OCI-LY1 (cell line): Measurements from ENCODE around the gene MFNG.

Source experiments
- H2AFZ ChIP-seq: fragments of 200-600 bp; sonication (generic), shearing (Covaris generic); 2 replicates; pipeline ENCODE4 v1.6.0; 2014; ENCODE audit warnings: antibody characterized with exemption, mild to moderate bottlenecking, low read length
- H3F3A ChIP-seq: fragments of 200-600 bp; sonication (generic), shearing (Covaris generic); 2 replicates; pipeline ENCODE4 v1.6.0; 2014; ENCODE audit warnings: mild to moderate bottlenecking, antibody characterized with exemption, low read length, moderate library complexity; ENCODE audit not compliant: insufficient read depth
- H3K27ac ChIP-seq: fragments of 200-600 bp; sonication (generic); 2 replicates; pipeline ENCODE4 v1.5.1; 2014; ENCODE audit warnings: low read length, mixed run types, mild to moderate bottlenecking, low read depth; ENCODE audit not compliant: poor library complexity, severe bottlenecking
- H3K27me3 ChIP-seq: fragments of 200-600 bp; sonication (generic); 2 replicates; pipeline ENCODE4 v1.6.0; 2014; ENCODE audit warnings: antibody characterized with exemption, mild to moderate bottlenecking, low read length, moderate library complexity; ENCODE audit not compliant: insufficient read depth
- H3K36me3 ChIP-seq: fragments of 200-600 bp; sonication (generic); 2 replicates; pipeline ENCODE4 v1.6.1; 2014; ENCODE audit warnings: mild to moderate bottlenecking, antibody characterized with exemption, low read length, moderate library complexity, mixed read lengths; ENCODE audit not compliant: insufficient read depth
- H3K4me1 ChIP-seq: fragments of 200-600 bp; sonication (generic); 2 replicates; pipeline ENCODE4 v1.5.1; 2014; ENCODE audit warnings: mild to moderate bottlenecking, low read length, moderate library complexity; ENCODE audit not compliant: insufficient read depth, severe bottlenecking
- H3K4me2 ChIP-seq: fragments of 200-600 bp; sonication (generic), shearing (Covaris generic); 2 replicates; pipeline ENCODE4 v1.6.1; 2014; ENCODE audit warnings: low read length
- H3K4me3 ChIP-seq: fragments of 200-600 bp; sonication (generic); 2 replicates; pipeline ENCODE4 v1.5.1; 2014; ENCODE audit warnings: low read length, low read depth, mild to moderate bottlenecking, mixed read lengths; ENCODE audit not compliant: poor library complexity, severe bottlenecking
- H3K79me2 ChIP-seq: fragments of 200-600 bp; shearing (Covaris generic); 2 replicates; pipeline ENCODE4 v1.6.1; 2016; ENCODE audit warnings: mixed run types, low read length, mixed read lengths; ENCODE audit not compliant: insufficient read depth
- H3K9ac ChIP-seq: fragments of 200-600 bp; sonication (generic), shearing (Covaris generic); 2 replicates; pipeline ENCODE4 v1.6.1; 2014; ENCODE audit warnings: mild to moderate bottlenecking, low read length, mixed read lengths
- H3K9me2 ChIP-seq: fragments of 200-600 bp; sonication (generic), shearing (Covaris generic); 2 replicates; pipeline ENCODE4 v1.6.1; 2014; ENCODE audit warnings: low read depth, mild to moderate bottlenecking, low read length, mixed read lengths
- H3K9me3 ChIP-seq: fragments of 200-600 bp; shearing (Covaris generic); 2 replicates; pipeline ENCODE4 v1.6.1; 2014; ENCODE audit warnings: low read length, mixed read lengths
- H4K20me1 ChIP-seq: fragments of 200-600 bp; sonication (generic), shearing (Covaris generic); 2 replicates; pipeline ENCODE4 v1.6.0; 2016; ENCODE audit warnings: mild to moderate bottlenecking, low read length; ENCODE audit not compliant: insufficient read depth
- CTCF ChIP-seq: fragments of 200-600 bp; sonication (generic), shearing (Covaris generic); IDR thresholded peaks from 2 replicates; pipeline ENCODE4 v1.5.1; 2017; ENCODE audit warnings: mild to moderate bottlenecking, antibody characterized with exemption, low read length, moderate library complexity, mixed read lengths
- EZH2 ChIP-seq: fragments of 200-600 bp; sonication (generic), shearing (Covaris generic); IDR thresholded peaks from 2 replicates; pipeline ENCODE4 v1.8.0; 2017; ENCODE audit warnings: borderline replicate concordance, mixed run types, mild to moderate bottlenecking, antibody characterized with exemption, low read length, moderate library complexity, mixed read lengths

Gene MFNG

GRCh38 chr22:37511395-37512104, 25.4 kb upstream of the MFNG start:
- peaks cover 13% of the 10 kb centered on the region for H3K27me3 ChIP-seq
- no peaks in the 10 kb centered on the region for H3K79me2 ChIP-seq

GRCh38 chr22:37510091-37510490, 23.9 kb upstream of the MFNG start:
- no peaks in the 10 kb centered on the region for H3K4me1 ChIP-seq

More at GRCh38 chr22:37511395-37512104, 25.4 kb upstream of the MFNG start:
- no peak for TF ChIP-seq CTCF
- H3K9me3 ChIP-seq = peaks cover 2% of the 10 kb centered on the region; the same call in 1 of the 2 replicates
- H3K9ac ChIP-seq = no peak overlapping the region
- no peaks in the 10 kb centered on the region for H3K4me1 ChIP-seq
- no peak overlapping the region for H3K4me2 ChIP-seq
- H3K36me3 ChIP-seq = no peaks in the 10 kb centered on the region
- no peaks in the 10 kb centered on the region for H3F3A ChIP-seq
- no peak overlapping the region for H2AFZ ChIP-seq
- no peak overlapping the region for H3K4me3 ChIP-seq
- H3K27ac ChIP-seq = no peak overlapping the region
- H4K20me1 ChIP-seq = no peaks in the 10 kb centered on the region
- H3K9me2 ChIP-seq = no peaks in the 10 kb centered on the region

GRCh38 chr22:37509059-37509860, 23.1 kb upstream of the MFNG start:
- TF ChIP-seq CTCF = no peak
- no peak for TF ChIP-seq EZH2
- no peaks in the 10 kb centered on the region for H4K20me1 ChIP-seq
- H3K9ac ChIP-seq = no peak overlapping the region
- H3K9me3 ChIP-seq = no peaks in the 10 kb centered on the region
- H3F3A ChIP-seq = no peaks in the 10 kb centered on the region
- H3K27ac ChIP-seq = no peak overlapping the region
- peaks cover 12% of the 10 kb centered on the region; the same call in 1 of the 2 replicates for H3K27me3 ChIP-seq
- no peaks in the 10 kb centered on the region for H3K79me2 ChIP-seq
- H3K4me1 ChIP-seq = no peaks in the 10 kb centered on the region
- no peak overlapping the region for H3K4me3 ChIP-seq
- H2AFZ ChIP-seq = no peak overlapping the region
- H3K4me2 ChIP-seq = no peak overlapping the region
- H3K36me3 ChIP-seq = no peaks in the 10 kb centered on the region
- H3K9me2 ChIP-seq = no peaks in the 10 kb centered on the region

More at GRCh38 chr22:37510091-37510490, 23.9 kb upstream of the MFNG start:
- Histone ChIP-seq H3K79me2 (no peaks in the 10 kb centered on the region), H3K36me3 (no peaks in the 10 kb centered on the region), H3K27ac (no peak overlapping the region), H3K27me3 (peaks cover 8% of the 10 kb centered on the region; the same call in 1 of the 2 replicates), H3K9me2 (no peaks in the 10 kb centered on the region), H3K4me2 (no peak overlapping the region), H3K9me3 (no peaks in the 10 kb centered on the region), H3K9ac (no peak overlapping the region), H4K20me1 (no peaks in the 10 kb centered on the region), H2AFZ (no peak overlapping the region), H3K4me3 (no peak overlapping the region), H3F3A (no peaks in the 10 kb centered on the region)
- TF ChIP-seq CTCF (no peak), EZH2 (no peak)
